Stimulated activated CD8-positive, alpha-beta memory T cell treated with anti-CD3 and anti-CD28 coated beads, Interleukin-12 subunit alpha, Interleukin-12 subunit beta, amount 100 ng/mL, for 24 hours (primary cell): Measurements from ENCODE around the gene RPL7A.
A peak's percentile ranks its signal among the peaks of the same experiment; 100 is the strongest.
"Not testable (repeated sequence)": the region's sequence is repeated elsewhere in the genome, so short reads cannot be mapped to it uniquely, and the experiment has no call there.

Experiments used
- DNase-seq: peaks from one replicate; pipeline ENCODE4 v3.0.0-alpha.2; 2020; ENCODE audit errors: extremely low read depth

Gene RPL7A

DNA sequence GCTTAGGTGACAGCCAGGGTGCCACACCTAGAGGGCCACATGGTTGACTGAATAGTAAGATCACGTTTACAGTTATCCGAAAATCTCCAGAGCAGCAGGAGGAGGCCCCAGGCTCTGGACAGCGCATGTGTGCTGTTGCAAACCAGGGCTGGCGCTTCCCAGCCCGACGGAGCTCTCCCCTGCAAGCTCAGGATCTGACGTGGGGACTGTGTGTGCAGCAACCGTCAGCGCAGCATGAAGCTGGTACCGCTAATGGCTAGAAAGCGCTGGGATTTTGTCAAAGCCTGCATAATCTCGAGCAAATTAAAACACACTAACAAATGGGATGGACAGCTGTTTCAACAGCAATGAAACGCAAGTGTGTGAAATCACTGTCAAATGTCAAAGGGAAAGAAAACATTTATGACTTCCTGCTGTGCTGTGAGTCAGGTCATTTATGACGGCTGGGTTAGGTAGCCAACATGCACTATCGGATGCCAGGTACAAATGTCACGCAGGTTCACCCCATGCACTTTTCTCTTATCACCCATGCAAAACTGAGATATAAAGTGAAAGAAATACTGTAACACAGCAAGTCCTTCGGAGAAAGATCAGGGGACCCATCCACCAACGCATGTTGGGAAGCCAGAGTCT is 20.3 kb downstream of the RPL7A start:
- DNase-seq = no peak

DNA sequence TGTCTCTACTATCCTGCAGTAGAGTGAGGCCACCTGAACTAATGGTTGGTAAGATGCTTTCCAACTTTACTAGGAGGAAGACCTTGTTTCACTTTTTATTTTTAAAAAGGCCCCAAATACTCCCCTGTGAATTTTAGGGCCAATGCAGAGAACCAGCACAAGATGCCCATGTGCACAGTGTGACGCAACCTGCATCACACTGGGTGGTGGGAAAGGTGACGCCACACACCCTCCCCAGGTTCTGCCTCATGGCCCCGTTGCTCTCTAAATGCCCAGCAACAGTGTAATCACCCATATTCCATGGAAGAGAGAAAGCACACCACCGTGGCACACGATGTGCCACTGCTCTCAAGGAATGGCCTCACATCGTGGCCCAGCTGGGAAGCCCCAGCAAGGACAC is 21.4 kb downstream of the RPL7A start:
- DNase-seq = no peak

DNA sequence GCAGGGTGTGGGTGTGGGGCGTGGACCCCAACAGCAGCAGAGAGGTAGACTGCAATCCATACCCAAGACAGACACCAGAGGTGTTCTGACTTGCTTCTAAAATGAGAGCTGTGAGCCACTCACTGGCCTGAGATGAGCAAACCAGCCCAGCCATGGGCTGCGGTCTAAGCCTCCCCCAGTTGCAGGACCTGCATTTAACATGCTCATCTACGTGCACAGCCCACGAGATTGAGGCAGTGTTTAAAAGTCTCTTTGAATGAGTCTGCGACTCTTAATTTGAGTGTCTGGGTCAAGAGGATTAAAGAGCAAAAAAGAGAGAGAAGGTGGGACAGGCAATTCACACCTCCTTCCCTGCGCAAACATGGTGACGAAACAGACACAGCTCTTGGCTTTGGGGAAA is 21.9 kb downstream of the RPL7A start:
- DNase-seq = no peak

DNA sequence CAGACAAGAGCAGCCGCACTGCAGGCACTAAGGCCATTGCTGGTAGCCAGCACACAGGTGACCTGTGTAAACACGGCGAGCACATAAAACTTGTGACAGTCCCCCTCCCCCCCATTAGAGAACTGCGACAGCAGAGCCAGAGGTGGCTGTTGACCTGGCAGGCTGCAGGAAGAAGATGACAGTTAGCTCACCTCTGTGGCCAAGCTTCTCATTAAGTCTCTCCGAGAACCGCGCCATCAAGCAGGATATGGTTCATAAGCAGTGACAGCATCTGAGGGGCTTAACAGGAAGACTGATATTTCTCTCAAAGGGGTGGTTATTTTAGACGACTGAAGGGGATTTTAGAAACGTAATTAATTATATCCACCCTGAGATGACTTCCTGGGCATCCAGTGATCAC is 22.7 kb downstream of the RPL7A start:
- no peak for DNase-seq

DNA sequence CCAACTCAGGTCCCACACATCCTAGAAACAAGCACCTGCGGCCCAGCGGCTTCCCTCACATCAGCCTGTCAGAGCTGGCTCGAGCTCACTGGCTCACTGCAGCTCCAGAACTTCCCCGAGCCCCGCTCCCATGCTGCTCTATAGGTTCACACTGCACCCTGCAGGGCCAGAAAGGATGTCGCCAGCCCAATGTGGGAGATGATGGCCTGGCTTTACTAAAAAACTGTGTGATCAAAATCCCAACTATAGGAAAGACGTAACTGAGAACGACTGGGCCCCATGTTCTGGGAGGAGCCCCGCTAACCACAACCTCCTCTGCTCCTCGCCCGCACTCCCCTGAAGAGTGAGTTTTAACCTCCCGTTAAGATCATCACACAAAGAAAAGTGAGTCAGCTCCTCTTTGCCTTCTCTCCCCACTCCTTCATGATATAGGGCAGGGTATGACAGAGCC is 23.3 kb downstream of the RPL7A start:
- no peak for DNase-seq

GRCh38 chr9:133372144-133372543 is 24.1 kb downstream of the RPL7A start:
- no peak for DNase-seq

GRCh38 chr9:133374612-133375115 is 26.6 kb downstream of the RPL7A start:
- DNase-seq = no peak

DNA sequence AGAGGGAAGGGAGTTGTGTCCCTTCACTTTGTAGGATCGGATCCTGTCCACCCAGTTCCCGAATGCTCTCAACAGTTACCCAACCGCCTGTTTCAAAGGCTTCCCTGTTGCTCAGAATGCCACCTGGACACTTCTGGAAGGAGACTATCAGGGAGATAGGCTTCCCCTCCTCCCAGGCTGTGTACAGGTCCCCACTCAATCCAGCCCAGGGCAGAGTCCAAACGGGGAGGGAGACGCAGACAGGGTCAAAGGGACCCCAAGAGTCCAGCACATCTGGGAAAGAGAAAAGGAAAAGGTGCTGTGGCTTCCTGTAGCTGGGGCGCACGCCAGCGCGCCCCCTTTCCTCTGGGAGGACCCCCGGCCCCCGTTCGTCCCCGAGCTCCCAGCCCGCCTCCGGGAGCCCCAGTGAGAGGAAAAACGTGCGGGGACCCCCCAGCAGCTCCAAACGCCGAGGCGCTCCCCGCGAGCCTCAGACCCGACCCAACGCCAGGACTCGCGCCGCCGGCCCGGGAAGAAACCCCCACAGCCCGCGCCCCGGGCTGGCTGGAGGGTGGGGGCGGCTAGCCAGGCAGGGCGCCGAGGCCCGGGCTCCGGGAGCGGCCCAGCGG is 27.2 kb downstream of the RPL7A start:
- DNase-seq = no peak

- peak; percentile 89 for DNase-seq
Observed at GRCh38 chr9:133375724-133376654, 28.0 kb downstream of the RPL7A start, which contains the start of the genes STKLD1 and SURF4. TSS of gene STKLD1 (plus strand) at chr9:133376366. CDS start at chr9:133376474, 108 bp downstream. TSS of gene SURF4 (minus strand) at chr9:133376060. CDS start at chr9:133375969, 91 bp downstream.

GRCh38 chr9:133377280-133377679 is 29.3 kb downstream of the RPL7A start:
- DNase-seq = not testable (repeated sequence)

GRCh38 chr9:133377721-133378216 is 29.8 kb downstream of the RPL7A start:
- no peak for DNase-seq

GRCh38 chr9:133378408-133378962 is 30.5 kb downstream of the RPL7A start:
- DNase-seq = no peak

- no peak for DNase-seq
Observed at GRCh38 chr9:133379153-133380086, 31.4 kb downstream of the RPL7A start.

- DNase-seq = no peak
Observed at GRCh38 chr9:133380734-133381133, 32.7 kb downstream of the RPL7A start.

DNA sequence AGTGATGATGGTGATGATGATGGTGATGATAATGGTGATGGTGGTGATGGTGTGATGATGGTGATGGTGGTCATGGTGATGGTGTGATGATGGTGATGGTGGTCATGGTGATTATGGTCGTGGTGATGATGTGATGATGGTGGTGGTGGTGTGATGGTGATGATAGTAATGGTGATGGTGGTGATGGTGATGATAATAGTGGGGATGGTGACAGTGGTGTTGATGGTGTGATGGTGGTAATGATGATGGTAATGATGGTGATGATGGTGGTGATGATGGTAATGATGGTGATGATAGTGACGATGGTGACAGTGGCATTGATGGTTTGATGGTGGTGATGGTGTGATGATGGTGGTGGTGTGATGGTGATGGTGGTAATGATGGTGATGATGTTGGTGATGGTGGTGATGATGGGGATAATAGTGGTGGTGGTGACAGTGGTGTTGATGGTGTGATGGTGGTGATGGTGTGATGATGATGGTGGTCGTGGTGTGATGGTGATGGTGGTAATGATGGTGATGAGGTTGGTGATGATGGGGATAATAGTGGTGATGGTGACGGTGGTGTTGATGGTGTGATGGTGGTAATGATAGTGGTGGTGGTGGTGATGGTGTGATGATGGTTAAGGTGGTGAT is 34.6 kb downstream of the RPL7A start:
- DNase-seq = no peak

- no peak for DNase-seq
Observed at GRCh38 chr9:133383438-133383837, 35.4 kb downstream of the RPL7A start.

- DNase-seq = no peak
Observed at GRCh38 chr9:133384736-133385321, 36.8 kb downstream of the RPL7A start.

- DNase-seq = no peak
Observed at GRCh38 chr9:133385452-133385851, 37.4 kb downstream of the RPL7A start.

DNA sequence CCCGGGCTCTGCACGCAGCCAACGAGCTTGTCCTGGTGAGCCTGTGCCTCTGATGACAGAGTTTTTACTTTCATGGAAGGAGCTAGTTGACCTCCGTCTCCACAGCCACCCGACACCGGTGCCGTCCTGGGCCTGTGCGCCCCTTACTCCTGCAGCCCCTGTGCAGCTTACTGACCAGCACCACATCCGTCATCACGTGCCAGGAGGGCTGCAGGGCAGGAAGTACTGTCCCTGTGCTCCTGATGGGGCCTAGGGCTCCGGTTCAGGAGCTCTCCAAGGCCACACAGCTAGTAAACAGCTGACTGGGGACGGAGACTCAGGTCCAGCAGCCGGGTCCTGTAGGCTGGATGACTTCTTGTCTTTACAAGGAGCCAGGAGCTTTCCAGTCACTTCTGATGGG is 38.3 kb downstream of the RPL7A start:
- DNase-seq = no peak

DNA sequence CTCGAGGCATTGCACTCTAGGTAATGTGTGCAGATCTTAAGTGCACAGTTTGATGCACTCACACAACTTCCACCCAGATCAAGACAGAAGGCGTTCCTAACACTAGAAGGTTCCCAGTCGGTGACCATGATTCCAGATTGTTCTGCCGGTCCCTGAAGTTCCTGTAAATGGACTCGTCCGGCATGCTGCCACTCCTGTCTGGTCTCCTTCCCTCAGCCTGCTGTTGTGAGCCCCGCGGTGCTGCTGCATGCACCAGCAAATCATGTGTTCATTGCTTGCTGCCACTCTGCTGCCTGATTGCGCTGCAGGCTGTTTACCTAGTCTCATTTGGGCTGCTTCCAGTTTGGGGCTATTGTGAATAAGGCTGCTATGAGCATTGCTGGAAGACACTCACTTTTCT is 39.7 kb downstream of the RPL7A start:
- DNase-seq = no peak
